ENCODE measurements around the gene KCNK16.

The KCNK16 gene

DNA sequence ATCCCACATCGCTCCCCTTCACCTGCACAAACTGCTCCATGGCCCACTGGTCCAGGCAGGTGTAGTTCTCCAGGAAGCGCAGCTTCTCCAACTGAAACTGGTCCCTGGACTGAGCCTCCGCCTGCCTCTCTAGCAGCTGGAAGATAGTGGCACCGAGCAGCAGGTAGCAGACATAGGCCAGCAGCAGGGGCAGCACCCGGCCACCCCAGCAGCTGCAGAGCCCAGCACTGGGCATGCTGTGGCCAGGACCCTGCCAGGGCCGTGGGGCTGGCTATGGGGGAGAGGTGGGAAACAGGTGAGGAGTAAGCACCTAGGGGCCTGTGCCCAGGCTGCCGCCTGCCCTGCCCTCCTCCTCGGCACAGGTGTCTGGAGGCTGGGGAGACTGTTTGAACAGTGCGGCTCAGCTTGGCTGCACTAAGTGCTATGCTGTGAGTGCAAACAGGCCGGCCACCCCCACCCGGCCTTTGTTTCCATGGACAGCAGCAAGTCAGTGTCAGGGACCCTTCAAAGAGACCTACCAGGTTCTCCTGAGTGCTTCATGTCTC is at the start of gene KCNK16:
KCNK16 (minus strand) TSS at position 397 of the 545 bp plus-strand sequence; CDS start at position 235, 162 bp downstream.
- no peak for DNase-seq (ENCODE audit: low spot score)

- DNase-seq (ENCODE audit: low spot score): no peak
Observed at GRCh38 chr6:39370390-39370789, 47.9 kb upstream of the KCNK16 start.

GRCh38 chr6:39369987-39370386 is 47.5 kb upstream of the KCNK16 start:
- no peak for DNase-seq (ENCODE audit: low spot score)

DNA sequence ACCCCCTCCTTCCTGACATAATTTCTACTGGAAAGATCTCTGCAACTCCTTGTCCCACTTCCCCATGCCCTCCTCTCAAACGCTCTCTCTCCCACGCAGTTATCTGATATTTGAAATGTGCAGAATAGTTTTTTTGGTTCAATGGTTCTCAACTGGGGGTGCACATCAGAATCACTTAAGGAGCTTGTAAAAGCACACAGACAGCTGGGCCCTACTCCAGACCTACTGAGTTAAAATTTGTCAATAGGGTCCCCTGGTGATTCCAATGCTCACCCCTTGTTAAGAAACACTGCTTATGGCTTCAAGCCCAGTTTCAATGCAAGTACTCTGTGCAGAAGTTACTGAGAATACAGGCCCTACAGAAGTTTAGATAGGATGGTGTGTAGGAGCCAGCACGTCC is 45.2 kb upstream of the KCNK16 start:
- no peak for DNase-seq (ENCODE audit: low spot score)

GRCh38 chr6:39366931-39367618 is 44.6 kb upstream of the KCNK16 start:
- DNase-seq (ENCODE audit: low spot score): no peak

DNA sequence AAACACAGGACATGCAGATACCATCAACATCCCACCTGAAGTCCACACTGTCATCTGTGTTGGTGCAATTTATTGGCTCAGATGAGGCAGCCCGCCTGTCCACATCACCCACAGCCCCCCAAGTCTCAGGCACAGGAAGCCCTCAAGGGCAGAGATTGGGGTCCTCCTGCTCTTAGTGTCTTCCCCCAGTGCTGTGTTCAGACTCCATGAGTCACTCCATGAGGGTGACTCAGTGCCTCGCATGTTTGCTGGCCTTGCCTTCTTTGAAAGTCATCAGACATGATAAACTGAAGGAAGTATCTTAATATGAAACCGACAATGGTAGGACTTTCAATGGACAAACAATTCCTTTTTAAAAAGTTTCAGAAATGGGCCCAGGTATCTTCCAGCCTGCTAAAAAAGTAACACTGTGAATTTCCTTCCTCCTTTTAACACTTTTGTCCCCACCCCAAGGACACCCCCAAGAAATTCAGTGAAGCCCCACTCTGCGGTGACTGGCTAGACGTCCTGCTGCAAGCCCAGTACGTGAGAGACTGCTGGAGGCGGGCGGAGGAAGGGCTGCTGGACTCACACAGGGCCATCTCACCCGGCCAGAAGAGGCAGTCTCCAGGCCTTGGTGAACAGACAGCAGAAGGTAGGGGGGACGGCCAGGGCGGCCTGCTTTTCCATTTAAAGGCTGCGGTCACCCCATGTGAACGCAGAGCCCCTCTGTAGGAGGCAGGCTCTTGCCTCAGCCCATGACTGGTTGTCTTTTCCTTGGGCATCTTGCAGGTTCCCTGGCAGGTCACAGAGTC is 43.0 kb upstream of the KCNK16 start:
- DNase-seq (ENCODE audit: low spot score): peak; percentile 78

DNA sequence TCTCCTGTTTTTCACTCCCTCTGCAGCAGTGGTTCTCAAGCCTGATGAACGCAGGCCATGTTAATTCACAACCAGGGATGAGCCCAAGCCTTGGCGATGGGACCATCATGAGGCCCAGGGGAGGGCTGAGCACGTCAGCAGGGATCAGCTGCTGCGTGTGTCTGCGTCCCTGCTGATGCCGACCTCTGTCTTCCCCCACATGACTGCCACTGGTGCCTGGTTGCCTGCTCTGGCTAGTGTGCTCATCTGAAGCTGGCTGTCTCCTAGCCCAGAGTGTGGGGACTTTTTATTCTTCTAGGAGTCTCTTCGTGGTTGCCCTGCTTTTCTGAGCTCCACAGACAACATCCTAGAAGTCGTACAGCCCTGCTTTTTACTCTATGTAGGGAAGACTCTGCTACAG is 40.8 kb upstream of the KCNK16 start:
- DNase-seq (ENCODE audit: low spot score): no peak

DNA sequence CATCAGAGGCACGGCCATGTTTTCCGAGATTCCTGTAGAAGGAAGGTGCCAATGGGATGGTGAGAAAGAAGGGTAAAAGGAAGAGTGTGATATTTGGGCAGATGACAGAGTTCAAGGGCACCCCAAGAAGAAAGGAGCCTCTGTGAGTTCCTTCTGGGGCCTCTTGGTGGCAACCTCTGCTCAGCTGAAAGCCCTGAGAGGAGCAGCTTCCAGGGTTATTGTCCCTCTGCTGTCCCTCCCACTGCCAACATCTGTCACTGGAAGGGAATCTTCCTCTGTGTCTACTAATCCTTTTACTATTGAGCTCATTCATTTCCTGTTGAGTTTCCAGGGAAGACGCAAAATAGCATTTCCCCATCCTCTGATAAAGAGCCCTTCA is 40.0 kb upstream of the KCNK16 start:
- DNase-seq (ENCODE audit: low spot score): peak; percentile 68

- peak; percentile 90 for DNase-seq (ENCODE audit: low spot score)
Observed at GRCh38 chr6:39361657-39362486, 39.4 kb upstream of the KCNK16 start.

DNA sequence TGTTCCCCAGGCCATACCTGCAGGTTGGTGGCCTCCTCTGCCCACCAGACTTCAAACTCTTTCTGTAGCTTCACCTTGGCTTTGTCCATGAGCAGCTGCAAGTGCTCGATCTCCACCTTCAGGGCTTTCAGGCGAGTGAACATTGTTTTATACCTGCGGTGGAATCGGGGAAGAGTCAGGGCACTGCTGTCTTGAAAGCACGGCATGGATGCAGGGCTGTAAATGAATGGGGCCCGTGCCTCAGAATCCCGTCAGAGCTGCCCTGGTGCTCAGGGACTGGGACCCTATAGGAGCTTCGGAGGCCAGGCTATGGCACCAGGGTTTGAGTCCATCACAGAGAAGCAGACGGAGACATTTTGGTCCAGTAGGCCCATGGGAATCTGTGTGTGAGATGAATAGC is 37.9 kb upstream of the KCNK16 start:
- DNase-seq (ENCODE audit: low spot score): no peak

GRCh38 chr6:39357998-39358686 is 35.6 kb upstream of the KCNK16 start:
- no peak for DNase-seq (ENCODE audit: low spot score)

DNA sequence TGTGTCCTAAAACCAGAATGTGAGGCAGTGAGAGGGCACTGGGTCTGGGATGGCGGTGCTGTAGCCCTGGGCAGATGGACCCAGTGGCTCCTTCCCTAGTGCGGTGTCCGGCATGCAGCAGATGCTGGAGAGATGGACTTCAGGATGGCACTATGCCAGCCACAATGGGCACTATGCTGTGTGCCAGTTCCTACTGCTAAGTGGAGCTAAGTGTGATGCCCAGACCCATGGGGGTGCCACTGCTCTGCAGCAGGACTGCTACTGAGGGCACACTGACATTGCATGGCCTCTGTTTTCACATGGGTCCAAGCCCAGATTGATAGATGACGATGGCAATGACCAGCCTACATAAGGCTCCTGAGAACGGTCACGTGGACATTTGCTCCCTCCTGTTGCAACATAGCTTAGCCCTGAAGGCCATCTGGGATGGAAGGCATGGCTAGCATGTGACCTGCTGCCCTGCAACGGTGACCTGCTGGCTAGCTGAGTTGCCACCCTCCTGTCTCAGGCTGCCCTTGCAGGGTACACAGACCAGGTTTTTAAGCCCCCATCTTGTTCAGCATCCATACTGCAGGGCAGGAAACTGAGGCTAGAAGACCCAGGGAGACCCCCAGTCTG is 31.3 kb upstream of the KCNK16 start:
- no peak for DNase-seq (ENCODE audit: low spot score)

- DNase-seq (ENCODE audit: low spot score): no peak
Observed at GRCh38 chr6:39350723-39351505, 28.4 kb upstream of the KCNK16 start.

GRCh38 chr6:39348740-39349139 is 26.2 kb upstream of the KCNK16 start:
- no peak for DNase-seq (ENCODE audit: low spot score)

DNA sequence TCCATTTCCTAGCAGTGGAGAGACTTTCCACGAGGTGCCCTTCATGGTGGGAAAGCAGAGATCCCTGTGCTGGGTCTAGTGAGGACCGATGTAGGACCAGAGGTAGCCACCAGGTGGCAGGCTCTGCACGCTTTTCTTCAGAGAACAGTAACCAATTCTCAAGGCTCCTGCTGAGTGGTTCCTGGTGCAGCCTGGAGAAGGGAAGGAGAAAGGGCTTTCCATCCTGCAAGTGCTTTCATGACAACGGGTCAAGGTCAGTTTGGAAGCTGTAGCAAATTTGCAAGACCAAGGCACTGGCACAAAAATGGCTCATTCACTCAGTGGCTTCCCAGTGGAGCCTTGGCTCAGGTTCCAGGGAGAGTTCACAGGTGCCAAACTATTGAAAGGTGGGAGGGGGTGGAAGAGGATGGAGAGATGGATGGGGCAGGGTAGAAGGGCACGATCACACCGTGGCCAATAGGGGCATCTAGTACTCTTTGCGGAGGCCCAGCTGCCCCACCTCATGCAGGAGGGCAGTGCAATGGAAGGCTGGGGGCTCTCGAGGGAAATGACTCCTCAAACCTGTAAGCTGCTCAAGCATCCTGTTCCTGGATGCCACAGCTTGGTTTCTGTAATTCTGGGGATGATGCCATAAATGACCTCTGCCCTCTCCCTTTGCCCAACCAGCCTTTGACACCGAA is 25.5 kb upstream of the KCNK16 start:
- peak; percentile 92 for DNase-seq (ENCODE audit: low spot score)

DNA sequence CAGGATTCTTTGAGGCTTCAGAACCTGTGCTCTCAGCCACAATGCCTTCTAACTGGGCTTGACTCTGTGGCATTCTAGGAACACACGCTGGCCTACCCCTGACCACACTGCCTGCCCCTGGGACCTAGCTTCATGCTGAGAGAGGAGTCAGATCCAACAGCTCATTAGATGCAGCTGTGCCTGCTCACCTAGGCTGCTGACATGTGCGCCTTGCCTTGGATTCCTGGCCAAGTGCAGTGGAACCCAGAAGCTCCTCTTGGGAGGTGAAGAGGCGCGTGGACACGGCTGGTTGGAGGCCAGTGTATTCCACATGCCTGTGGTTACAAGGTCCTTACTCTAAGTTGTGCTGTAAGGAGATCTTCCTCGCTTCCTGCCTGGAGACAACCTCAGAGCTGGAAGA is 24.7 kb upstream of the KCNK16 start:
- no peak for DNase-seq (ENCODE audit: low spot score)

DNA sequence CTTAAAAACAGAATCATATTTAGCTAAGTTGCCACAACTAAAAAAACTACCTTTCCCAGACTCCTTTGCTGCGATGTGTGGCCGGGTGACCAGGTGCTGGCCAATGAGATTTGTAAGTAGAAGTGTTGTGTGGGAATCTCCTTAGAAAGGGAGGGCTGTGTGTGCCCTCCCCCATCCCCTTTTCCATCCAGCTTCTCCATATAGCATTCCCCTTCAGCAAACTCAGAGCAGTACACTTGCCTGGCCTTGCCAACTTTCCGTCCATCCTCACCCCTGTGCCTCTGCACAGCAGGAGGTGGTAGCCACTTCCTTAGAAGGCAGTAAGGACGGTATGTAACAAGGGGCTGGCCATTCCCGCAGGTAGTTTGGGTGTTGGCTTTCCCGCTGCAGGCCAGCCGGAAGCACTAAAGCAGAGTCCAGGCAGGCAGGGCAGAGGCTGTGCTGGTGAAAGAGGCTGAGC is 22.3 kb upstream of the KCNK16 start:
- DNase-seq (ENCODE audit: low spot score): no peak

GRCh38 chr6:39343396-39343870 is 20.9 kb upstream of the KCNK16 start:
- DNase-seq (ENCODE audit: low spot score): no peak

- DNase-seq (ENCODE audit: low spot score): no peak
Observed at GRCh38 chr6:39342692-39343395, 20.3 kb upstream of the KCNK16 start.
